Gastroesophageal sphincter (tissue), 3 donors: ENCODE measurements around the gene TGFB3.

Experiments
- POLR2A ChIP-seq, 2 donors: fragments of 450-650 bp; IDR thresholded peaks; one replicate each; pipeline ENCODE4 v1.6.1; 2017; ENCODE audit warnings: antibody characterized with exemption in 2 of 2, mild to moderate bottlenecking in 2 of 2, moderate library complexity in 1 of 2
- POLR2AphosphoS5 ChIP-seq: sonication (generic); formaldehyde crosslinking; IDR thresholded peaks from one replicate; pipeline ENCODE4 v1.6.1; 2017; ENCODE audit warnings: antibody characterized with exemption
- TF ChIP-seq, protein P1 (sequence below), 4 experiments: fragments of 200-600 bp in 2 of 4; fragments of 450-650 bp in 2 of 4; sonication (generic) in 1 of 4; IDR thresholded peaks; one replicate each; pipeline ENCODE4 v1.5.1; 2017 to 2019; ENCODE audit warnings: antibody characterized with exemption in 4 of 4, mild to moderate bottlenecking in 2 of 4, moderate library complexity in 2 of 4

- TF ChIP-seq POLR2A (IDR thresholded peaks at IDR 0.05): peak in 1 of 2 donors; percentile 44
- TF ChIP-seq, protein P1, sequence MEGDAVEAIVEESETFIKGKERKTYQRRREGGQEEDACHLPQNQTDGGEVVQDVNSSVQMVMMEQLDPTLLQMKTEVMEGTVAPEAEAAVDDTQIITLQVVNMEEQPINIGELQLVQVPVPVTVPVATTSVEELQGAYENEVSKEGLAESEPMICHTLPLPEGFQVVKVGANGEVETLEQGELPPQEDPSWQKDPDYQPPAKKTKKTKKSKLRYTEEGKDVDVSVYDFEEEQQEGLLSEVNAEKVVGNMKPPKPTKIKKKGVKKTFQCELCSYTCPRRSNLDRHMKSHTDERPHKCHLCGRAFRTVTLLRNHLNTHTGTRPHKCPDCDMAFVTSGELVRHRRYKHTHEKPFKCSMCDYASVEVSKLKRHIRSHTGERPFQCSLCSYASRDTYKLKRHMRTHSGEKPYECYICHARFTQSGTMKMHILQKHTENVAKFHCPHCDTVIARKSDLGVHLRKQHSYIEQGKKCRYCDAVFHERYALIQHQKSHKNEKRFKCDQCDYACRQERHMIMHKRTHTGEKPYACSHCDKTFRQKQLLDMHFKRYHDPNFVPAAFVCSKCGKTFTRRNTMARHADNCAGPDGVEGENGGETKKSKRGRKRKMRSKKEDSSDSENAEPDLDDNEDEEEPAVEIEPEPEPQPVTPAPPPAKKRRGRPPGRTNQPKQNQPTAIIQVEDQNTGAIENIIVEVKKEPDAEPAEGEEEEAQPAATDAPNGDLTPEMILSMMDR (IDR thresholded peaks at IDR 0.05): no peak
- peak; percentile 84 for TF ChIP-seq POLR2AphosphoS5
These were observed at the start of gene TGFB3 for GRCh38 chr14:75981426-75982265.
